ENCODE data around the gene NDUFAF3.

DNA sequence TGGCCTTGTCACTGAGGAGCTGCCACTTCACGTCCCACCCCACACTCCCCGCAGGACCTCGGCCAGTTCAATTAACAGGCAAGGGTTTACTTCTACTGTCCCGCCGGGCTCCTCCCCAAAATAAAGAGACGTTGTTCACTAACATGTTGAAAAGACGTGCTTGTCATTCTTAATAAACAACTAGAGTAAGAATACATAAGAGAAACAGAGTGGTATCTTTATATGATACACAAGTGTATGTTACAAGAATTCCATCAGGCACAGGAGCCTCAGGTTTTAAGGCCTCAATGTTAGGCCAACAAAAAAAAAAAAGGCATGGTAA is 7.6 kb downstream of the NDUFAF3 start:
- TF ChIP-seq CTCF (conservative IDR thresholded peaks at IDR 0.05 in 1 of 2, IDR thresholded peaks at IDR 0.05 in 1 of 2; ENCODE audit: extremely low read depth in 1 of 2, insufficient read depth in 1 of 2, low read depth in 1 of 2, low read length in 2 of 2) (no peak), EZH2 (IDR thresholded peaks at IDR 0.05; ENCODE audit: borderline replicate concordance, low read length) (no peak)

Measured in mammary epithelial cell (primary cell).